Fibroblast of pulmonary artery (primary cell): ENCODE data around the gene MAP4K1.

Experiments used
- DNase-seq: peaks from one replicate; pipeline ENCODE4 v3.0.0-alpha.2; 2010; ENCODE audit warnings: low read depth
- H3K4me3 ChIP-seq: replicated peaks from 2 replicates; pipeline ENCODE4 v1.5.1; 2011; ENCODE audit warnings: low read depth, mild to moderate bottlenecking, control low read depth, low read length, moderate library complexity
- TF ChIP-seq, protein P1 (sequence below): IDR thresholded peaks from 2 replicates; pipeline ENCODE4 v1.5.1; 2011; ENCODE audit warnings: mild to moderate bottlenecking, control low read depth, low read length, inconsistent platforms; ENCODE audit errors: missing control alignments

MAP4K1 gene

DNA sequence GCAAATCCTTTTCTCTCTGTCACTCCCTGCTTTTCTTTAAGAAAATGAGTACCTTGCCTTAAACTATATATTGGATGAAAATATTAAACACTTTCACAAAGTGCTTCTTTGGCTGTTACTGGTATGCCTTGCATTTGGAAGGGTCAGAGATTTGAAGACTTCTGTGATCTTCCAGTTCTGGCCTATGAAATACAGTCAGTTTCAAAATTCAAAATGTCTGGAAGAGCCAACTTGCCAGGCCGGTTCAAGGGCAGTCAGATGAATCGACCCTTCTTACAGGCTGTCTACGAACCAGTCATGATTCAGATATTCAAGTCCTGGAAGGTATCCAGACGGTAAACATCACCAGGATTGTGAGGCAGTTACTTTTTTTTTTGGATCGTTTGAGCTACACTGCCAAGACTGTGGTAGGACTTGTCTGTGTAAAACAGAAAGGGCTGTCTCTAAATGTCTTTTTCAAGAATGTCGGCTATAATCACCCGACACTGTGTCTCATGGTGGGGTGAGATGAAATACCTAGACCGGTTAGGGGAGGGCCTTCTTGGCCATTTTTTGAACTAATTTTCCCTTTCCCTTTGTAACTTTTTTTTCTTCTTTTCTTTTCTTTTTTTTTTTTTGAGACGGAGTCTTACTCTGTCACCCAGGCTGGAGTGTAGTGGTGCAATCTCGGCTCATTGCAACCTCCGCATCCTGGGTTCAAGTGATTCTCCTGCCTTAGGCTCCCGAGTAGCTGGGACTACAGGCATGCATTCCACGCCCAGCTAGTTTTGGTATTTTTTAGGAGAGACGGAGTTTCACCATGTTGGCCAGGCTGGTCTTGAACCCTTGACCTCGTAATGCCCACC is 40.9 kb upstream of the MAP4K1 start:
- peak overlapping the region; percentile 41 for H3K4me3 ChIP-seq
- TF ChIP-seq, protein P1, sequence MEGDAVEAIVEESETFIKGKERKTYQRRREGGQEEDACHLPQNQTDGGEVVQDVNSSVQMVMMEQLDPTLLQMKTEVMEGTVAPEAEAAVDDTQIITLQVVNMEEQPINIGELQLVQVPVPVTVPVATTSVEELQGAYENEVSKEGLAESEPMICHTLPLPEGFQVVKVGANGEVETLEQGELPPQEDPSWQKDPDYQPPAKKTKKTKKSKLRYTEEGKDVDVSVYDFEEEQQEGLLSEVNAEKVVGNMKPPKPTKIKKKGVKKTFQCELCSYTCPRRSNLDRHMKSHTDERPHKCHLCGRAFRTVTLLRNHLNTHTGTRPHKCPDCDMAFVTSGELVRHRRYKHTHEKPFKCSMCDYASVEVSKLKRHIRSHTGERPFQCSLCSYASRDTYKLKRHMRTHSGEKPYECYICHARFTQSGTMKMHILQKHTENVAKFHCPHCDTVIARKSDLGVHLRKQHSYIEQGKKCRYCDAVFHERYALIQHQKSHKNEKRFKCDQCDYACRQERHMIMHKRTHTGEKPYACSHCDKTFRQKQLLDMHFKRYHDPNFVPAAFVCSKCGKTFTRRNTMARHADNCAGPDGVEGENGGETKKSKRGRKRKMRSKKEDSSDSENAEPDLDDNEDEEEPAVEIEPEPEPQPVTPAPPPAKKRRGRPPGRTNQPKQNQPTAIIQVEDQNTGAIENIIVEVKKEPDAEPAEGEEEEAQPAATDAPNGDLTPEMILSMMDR: no peak
- DNase-seq: peak; percentile 100

DNA sequence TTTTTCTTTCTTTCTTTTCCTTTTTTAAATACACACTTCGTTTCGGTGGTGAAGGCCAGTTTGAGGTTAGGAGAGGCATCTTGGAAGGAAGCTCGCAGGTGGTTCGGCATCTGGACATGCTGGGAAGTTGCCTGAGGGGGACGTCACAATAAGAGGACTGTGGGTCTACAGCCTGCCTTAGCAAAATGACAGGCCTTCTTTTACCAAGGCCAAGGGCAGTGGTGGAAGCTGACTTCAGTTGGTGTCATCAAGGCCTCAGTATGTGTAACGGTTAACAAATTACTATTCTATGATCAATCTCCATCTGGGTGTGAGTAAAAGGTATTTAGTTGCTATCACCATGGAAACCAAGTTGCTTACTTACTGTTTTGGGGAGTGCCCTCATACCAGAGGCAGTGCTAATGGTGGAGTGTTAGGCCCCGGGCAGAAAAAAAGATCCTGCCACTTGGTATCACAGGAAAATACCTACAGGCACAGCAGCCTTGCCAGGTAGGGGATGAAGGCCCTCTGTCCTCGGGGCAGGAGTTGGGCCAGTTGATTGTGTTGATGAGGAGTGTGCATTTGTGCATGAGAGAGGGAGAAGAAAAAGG is 40.0 kb upstream of the MAP4K1 start:
- TF ChIP-seq, protein P1: no peak
- DNase-seq: peak; percentile 59
- no peak overlapping the region for H3K4me3 ChIP-seq

DNA sequence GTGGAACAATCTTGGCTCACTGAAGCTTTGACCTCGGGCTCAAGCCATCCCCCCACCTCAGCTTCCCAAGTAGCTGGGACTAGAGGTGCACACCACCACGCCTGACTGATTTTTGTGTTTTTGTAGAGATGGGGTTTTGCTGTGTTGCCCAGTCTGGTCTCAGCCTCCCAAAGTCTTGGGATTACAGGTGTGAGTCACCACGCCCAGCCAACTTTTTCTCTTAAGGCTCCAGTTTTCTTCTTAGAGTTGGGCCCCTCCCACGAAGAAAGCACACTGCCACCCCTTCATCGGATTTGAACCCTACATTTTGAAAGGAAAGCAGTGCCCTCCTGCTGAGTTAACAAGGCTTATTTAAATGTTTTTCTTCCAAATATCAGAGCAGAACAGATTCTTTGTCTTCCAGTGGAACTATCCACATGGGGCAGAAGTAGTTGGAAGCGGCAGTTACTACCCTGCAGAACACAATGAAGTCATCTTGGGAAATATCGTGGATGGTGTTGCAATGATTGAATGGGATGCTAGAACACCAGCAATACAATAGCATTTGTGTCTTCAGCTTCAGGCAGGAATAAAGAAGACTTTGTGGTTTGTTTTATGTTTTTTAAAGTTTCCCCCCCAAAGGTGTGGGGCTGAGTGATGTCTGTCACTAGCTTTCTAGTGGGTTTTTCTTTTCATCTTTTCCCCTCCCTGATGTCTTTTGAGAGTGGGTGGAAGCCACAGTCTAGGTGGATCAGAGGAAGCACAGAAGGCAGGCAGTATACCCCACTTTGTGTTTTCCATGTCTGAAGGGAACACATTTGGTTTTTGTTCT is 38.6 kb upstream of the MAP4K1 start:
- no peak overlapping the region for H3K4me3 ChIP-seq
- peak; percentile 93 for DNase-seq
- TF ChIP-seq, protein P1: peak; percentile 20

DNA sequence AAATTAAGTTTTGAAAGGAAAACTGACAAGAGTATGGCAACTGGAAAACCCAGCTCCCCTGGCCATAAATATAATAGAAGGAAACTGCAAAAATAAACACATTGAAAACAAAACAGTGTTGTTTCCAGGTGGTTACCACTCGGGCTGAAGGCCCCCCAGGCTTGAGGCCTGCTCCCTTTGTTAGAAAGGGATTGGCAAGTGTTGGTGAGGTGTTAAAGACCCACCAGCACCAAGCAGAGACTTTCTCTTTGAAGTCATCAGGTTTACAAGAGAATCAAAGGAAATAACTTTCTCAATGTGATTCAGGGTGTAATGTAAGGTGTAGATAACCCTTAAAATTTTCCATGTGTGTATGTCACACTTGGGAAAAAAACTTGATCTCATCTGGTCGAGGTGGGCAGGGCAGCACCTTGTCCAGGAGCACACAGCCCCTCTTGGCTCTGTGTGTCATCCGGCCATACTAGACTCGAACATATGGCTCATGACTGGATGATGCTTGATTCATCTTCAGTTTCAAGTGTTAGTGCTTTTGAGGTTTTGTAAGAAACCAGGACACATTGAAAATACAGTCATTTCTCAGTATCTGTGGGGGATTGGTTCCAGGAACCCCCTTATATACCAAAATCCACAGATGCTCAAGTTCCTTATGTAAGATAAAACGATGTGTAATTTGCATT is 37.5 kb upstream of the MAP4K1 start:
- no peak for DNase-seq
- no peak overlapping the region for H3K4me3 ChIP-seq
- TF ChIP-seq, protein P1: no peak

DNA sequence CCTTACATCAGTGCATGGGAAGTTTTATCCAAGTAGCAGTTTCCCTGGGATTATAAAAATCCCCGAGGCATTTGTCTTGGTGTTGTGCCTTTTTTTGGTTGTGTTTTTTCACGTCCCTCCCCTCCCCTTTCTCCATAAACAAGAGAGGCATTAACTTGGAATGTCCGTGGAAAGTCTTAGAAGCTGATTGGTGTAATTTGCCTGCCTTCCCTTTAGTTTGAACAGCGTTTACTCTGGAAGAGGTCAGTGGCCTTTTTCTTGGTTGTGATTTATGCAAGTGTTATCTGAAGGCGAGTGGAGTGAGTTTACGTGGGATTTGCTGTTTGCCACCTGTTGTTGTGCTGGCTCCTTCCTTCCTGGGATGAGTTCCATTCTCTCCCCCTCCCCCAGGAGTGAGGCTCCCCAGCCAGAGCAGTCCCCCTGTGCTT is 36.9 kb upstream of the MAP4K1 start:
- DNase-seq: no peak
- no peak overlapping the region for H3K4me3 ChIP-seq
- TF ChIP-seq, protein P1: no peak

DNA sequence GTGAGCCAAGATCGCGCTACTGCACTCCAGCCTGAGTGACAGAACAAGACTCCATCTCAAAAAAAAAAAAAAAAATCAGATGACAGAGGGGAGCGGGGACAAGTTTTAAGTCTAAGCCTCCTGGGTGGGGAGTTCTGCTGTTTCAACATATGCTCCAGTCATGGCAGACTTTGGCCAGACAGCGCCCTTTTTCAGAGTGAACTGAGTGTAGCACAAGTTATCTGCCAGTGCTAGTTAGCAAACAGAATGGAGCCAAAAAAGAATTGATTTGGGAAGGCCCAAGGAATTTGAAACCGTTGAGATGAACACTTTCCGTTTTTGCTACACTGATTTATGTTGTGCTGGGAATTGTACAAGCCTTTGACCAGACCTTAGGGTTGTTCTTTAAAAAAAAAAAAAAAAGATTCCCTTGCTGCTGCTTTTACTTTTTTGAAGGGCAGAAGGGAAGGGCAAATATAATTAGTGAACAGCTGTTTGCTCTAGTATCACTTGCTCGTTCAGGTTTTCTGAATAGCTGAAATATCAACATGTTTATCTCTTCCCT is 35.3 kb upstream of the MAP4K1 start:
- peak; percentile 51 for DNase-seq
- no peak overlapping the region for H3K4me3 ChIP-seq
- TF ChIP-seq, protein P1: no peak
